GM23338 (cell line): ENCODE measurements around the gene RNFT2. TPM values are rescaled to one million over a fixed set of nuclear protein-coding genes. Genes with fewer than 3 reads are reported as not detected.

ENCODE experiments used
- ATAC-seq: fragments of 200-7000 bp; cut with Tn5 transposase; 3 replicates; pipeline ENCODE4 v1.9.1; 2020
- DNase-seq: peaks from one replicate; pipeline ENCODE4 v3.0.0-alpha.2; 2015; ENCODE audit warnings: low spot score
- H2AFZ ChIP-seq: fragments of 200-600 bp; sonication (generic); 2 replicates; pipeline ENCODE4 v1.8.0; 2016; ENCODE audit warnings: antibody characterized with exemption, mild to moderate bottlenecking, moderate library complexity
- H3F3A ChIP-seq: fragments of 200-600 bp; sonication (generic); replicated peaks from 2 replicates; pipeline ENCODE4 v1.8.0; 2017; ENCODE audit warnings: antibody characterized with exemption, mixed run types, low read depth
- H3K27ac ChIP-seq: fragments of 200-600 bp; sonication (generic); 2 replicates; pipeline ENCODE4 v1.6.1; 2016; ENCODE audit warnings: low read depth
- H3K27me3 ChIP-seq: fragments of 200-600 bp; sonication (generic); 2 replicates; pipeline ENCODE4 v1.8.0; 2016; ENCODE audit warnings: mild to moderate bottlenecking, mixed run types, moderate library complexity; ENCODE audit not compliant: insufficient read depth
- H3K36me3 ChIP-seq: fragments of 200-600 bp; sonication (generic); 2 replicates; pipeline ENCODE4 v1.8.0; 2016; ENCODE audit warnings: mild to moderate bottlenecking; ENCODE audit not compliant: insufficient read depth
- H3K4me1 ChIP-seq: fragments of 200-600 bp; sonication (generic); 2 replicates; pipeline ENCODE4 v1.8.0; 2016; ENCODE audit warnings: mild to moderate bottlenecking, moderate library complexity; ENCODE audit not compliant: insufficient read depth
- H3K4me2 ChIP-seq: fragments of 200-600 bp; sonication (generic); 2 replicates; pipeline ENCODE4 v1.7.1; 2017; ENCODE audit warnings: mixed run types
- H3K4me3 ChIP-seq: fragments of 200-600 bp; sonication (generic); 2 replicates; pipeline ENCODE4 v1.6.1; 2016; ENCODE audit warnings: mixed run types
- H3K79me2 ChIP-seq: fragments of 200-600 bp; sonication (generic); replicated peaks from 2 replicates; pipeline ENCODE4 v1.8.0; 2017; ENCODE audit warnings: mild to moderate bottlenecking; ENCODE audit not compliant: insufficient read depth
- H3K9me2 ChIP-seq: fragments of 200-600 bp; sonication (generic); 2 replicates; pipeline ENCODE4 v1.8.0; 2017; ENCODE audit not compliant: insufficient read depth
- H4K20me1 ChIP-seq: fragments of 200-600 bp; sonication (generic); replicated peaks from 2 replicates; pipeline ENCODE4 v1.8.0; 2017; ENCODE audit warnings: mild to moderate bottlenecking; ENCODE audit not compliant: insufficient read depth
- H3K27ac Mint-ChIP-seq: 2 replicates; pipeline ENCODE4 v1.8.0; 2020; ENCODE audit warnings: inconsistent platforms, mild to moderate bottlenecking, moderate library complexity, mixed read lengths
- H3K27me3 Mint-ChIP-seq: 3 replicates; pipeline ENCODE4 v1.8.0; 2022; ENCODE audit warnings: low read depth, mild to moderate bottlenecking, moderate library complexity, mixed read lengths, inconsistent platforms; ENCODE audit not compliant: insufficient read depth, poor library complexity
- H3K36me3 Mint-ChIP-seq: 3 replicates; pipeline ENCODE4 v1.8.0; 2021; ENCODE audit warnings: low read depth, mild to moderate bottlenecking, inconsistent platforms, moderate library complexity, mixed read lengths
- H3K4me1 Mint-ChIP-seq: 3 replicates; pipeline ENCODE4 v1.8.0; 2020; ENCODE audit warnings: mild to moderate bottlenecking, inconsistent platforms, mixed read lengths
- H3K4me3 Mint-ChIP-seq: 3 replicates; pipeline ENCODE4 v1.8.0; 2021; ENCODE audit warnings: moderate library complexity, mild to moderate bottlenecking, inconsistent platforms, mixed read lengths
- H3K9me3 Mint-ChIP-seq: 3 replicates; pipeline ENCODE4 v1.8.0; 2020; ENCODE audit warnings: moderate library complexity, mild to moderate bottlenecking, inconsistent platforms, mixed read lengths
- EZH2 ChIP-seq: fragments of 200-600 bp; sonication (generic); IDR thresholded peaks from one replicate; pipeline ENCODE4 v1.8.0; 2017; ENCODE audit warnings: antibody characterized with exemption, mild to moderate bottlenecking, low read depth; ENCODE audit not compliant: unreplicated experiment
- JUNB ChIP-seq: IDR thresholded peaks from one replicate; pipeline ENCODE4 v1.6.1; 2016; ENCODE audit warnings: antibody characterized with exemption; ENCODE audit not compliant: unreplicated experiment
- NANOG ChIP-seq: IDR thresholded peaks from 2 replicates; pipeline ENCODE4 v1.6.1; 2016; ENCODE audit warnings: antibody characterized with exemption, borderline replicate concordance
- POLR2AphosphoS5 ChIP-seq: IDR thresholded peaks from 2 replicates; pipeline ENCODE4 v1.6.1; 2016; ENCODE audit warnings: antibody characterized with exemption, low read depth
- ZNF114 ChIP-seq: fragments of 250-450 bp; sonication (Bioruptor Pico); IDR thresholded peaks from 2 replicates; pipeline ENCODE4 v1.5.0; 2020; ENCODE audit warnings: mild to moderate bottlenecking, moderate library complexity
- ZNF331 ChIP-seq: fragments of 250-450 bp; sonication (Bioruptor Pico); IDR thresholded peaks from 2 replicates; pipeline ENCODE4 v1.5.0; 2020; ENCODE audit warnings: low read depth, mild to moderate bottlenecking, moderate library complexity
- polyA plus RNA-seq: library from polyadenylated mRNA; unstranded; fragments of >200 nt; fragmentation: Nextera tagmentation; extraction: Ambion mirVana; gene quantifications from 2 replicates; pipeline ENCODE4 v1.2.1, GENCODE V29; 2016
- total RNA-seq: library from RNA; depleted of rRNA; stranded (reverse); fragments of >200 nt; shearing (Covaris generic); gene quantifications from 2 replicates; pipeline ENCODE4 v1.2.3, GENCODE V29; 2014
- TF ChIP-seq, protein P1 (sequence below), 2 experiments: fragments of 200-600 bp in 1 of 2; sonication (generic) in 1 of 2; conservative IDR thresholded peaks; 2 replicates each; pipeline versions ENCODE4 v1.5.1 to v1.6.1; 2016 to 2017; ENCODE audit warnings: antibody characterized with exemption in 2 of 2, low read depth in 2 of 2, mild to moderate bottlenecking in 2 of 2, moderate library complexity in 1 of 2
- TF ChIP-seq, protein P2 (sequence below): IDR thresholded peaks from 2 replicates; pipeline ENCODE4 v1.6.1; 2016; ENCODE audit warnings: antibody characterized with exemption
- TF ChIP-seq, protein P3 (sequence below): IDR thresholded peaks from one replicate; pipeline ENCODE4 v1.6.1; 2018; ENCODE audit warnings: antibody characterized with exemption; ENCODE audit not compliant: unreplicated experiment
- TF ChIP-seq, protein P4 (sequence below): fragments of 250-450 bp; sonication (Bioruptor Pico); IDR thresholded peaks from 2 replicates; pipeline ENCODE4 v1.5.0; 2020; ENCODE audit warnings: mild to moderate bottlenecking, moderate library complexity

Gene RNFT2
- total and polyA plus RNA-seq, 2 experiments from 2014 or later: 19.3 to 22.9 TPM

DNA sequence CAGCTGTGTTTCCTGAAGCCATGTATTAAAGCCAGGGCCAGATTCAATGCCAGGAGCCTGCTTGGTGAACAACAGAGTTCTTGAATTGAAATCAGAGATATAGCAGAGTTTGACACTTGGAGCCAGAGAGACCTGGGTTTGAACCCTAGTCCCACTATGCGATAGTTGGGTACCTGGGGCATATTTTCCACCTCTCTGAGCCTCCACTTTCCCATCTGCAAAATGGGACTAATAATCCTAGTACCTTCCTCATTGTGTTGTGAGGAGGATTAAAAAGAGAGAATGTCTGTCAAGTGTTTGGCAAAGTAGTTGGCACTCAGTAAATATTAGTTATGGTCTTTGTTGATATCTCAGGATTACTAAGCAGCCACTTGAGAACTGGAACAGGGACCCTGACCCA is 149.1 kb downstream of the RNFT2 start (continued):
- TF ChIP-seq, protein P1, sequence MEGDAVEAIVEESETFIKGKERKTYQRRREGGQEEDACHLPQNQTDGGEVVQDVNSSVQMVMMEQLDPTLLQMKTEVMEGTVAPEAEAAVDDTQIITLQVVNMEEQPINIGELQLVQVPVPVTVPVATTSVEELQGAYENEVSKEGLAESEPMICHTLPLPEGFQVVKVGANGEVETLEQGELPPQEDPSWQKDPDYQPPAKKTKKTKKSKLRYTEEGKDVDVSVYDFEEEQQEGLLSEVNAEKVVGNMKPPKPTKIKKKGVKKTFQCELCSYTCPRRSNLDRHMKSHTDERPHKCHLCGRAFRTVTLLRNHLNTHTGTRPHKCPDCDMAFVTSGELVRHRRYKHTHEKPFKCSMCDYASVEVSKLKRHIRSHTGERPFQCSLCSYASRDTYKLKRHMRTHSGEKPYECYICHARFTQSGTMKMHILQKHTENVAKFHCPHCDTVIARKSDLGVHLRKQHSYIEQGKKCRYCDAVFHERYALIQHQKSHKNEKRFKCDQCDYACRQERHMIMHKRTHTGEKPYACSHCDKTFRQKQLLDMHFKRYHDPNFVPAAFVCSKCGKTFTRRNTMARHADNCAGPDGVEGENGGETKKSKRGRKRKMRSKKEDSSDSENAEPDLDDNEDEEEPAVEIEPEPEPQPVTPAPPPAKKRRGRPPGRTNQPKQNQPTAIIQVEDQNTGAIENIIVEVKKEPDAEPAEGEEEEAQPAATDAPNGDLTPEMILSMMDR (conservative IDR thresholded peaks at IDR 0.05; ENCODE audit: low read depth in 2 of 2): no peak
- TF ChIP-seq EZH2: no peak
- TF ChIP-seq, protein P2, sequence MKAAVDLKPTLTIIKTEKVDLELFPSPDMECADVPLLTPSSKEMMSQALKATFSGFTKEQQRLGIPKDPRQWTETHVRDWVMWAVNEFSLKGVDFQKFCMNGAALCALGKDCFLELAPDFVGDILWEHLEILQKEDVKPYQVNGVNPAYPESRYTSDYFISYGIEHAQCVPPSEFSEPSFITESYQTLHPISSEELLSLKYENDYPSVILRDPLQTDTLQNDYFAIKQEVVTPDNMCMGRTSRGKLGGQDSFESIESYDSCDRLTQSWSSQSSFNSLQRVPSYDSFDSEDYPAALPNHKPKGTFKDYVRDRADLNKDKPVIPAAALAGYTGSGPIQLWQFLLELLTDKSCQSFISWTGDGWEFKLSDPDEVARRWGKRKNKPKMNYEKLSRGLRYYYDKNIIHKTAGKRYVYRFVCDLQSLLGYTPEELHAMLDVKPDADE: no peak

DNA sequence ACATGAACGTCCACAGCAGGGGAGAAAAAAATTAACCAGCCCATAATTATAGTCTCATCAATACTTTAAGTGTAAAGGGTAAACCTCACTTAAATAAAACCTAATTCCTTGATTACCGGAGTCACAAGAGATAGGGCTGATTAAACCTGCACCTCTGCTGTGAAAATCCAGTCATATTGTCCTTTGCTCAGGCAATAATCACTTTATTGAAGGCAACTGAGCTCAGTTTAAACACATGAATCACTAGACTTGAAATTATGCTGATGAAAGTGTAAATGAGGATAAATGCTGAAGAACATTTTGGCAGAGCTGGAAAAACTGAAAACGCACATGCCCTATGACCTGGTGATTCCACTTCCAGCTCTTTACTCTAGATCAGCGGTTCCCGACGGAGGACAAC is 149.8 kb downstream of the RNFT2 start:
- peaks cover 20% of the 10 kb centered on the region for H3K27me3 ChIP-seq
- H3K4me1 Mint-ChIP-seq: no peaks in the 10 kb centered on the region
- TF ChIP-seq, protein P2: no peak
- TF ChIP-seq ZNF331: no peak
- TF ChIP-seq NANOG: no peak
- TF ChIP-seq, protein P3, sequence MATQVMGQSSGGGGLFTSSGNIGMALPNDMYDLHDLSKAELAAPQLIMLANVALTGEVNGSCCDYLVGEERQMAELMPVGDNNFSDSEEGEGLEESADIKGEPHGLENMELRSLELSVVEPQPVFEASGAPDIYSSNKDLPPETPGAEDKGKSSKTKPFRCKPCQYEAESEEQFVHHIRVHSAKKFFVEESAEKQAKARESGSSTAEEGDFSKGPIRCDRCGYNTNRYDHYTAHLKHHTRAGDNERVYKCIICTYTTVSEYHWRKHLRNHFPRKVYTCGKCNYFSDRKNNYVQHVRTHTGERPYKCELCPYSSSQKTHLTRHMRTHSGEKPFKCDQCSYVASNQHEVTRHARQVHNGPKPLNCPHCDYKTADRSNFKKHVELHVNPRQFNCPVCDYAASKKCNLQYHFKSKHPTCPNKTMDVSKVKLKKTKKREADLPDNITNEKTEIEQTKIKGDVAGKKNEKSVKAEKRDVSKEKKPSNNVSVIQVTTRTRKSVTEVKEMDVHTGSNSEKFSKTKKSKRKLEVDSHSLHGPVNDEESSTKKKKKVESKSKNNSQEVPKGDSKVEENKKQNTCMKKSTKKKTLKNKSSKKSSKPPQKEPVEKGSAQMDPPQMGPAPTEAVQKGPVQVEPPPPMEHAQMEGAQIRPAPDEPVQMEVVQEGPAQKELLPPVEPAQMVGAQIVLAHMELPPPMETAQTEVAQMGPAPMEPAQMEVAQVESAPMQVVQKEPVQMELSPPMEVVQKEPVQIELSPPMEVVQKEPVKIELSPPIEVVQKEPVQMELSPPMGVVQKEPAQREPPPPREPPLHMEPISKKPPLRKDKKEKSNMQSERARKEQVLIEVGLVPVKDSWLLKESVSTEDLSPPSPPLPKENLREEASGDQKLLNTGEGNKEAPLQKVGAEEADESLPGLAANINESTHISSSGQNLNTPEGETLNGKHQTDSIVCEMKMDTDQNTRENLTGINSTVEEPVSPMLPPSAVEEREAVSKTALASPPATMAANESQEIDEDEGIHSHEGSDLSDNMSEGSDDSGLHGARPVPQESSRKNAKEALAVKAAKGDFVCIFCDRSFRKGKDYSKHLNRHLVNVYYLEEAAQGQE: no peak
- no peak for TF ChIP-seq ZNF114 (CRISPR knock-in tag)
- TF ChIP-seq, protein P4, sequence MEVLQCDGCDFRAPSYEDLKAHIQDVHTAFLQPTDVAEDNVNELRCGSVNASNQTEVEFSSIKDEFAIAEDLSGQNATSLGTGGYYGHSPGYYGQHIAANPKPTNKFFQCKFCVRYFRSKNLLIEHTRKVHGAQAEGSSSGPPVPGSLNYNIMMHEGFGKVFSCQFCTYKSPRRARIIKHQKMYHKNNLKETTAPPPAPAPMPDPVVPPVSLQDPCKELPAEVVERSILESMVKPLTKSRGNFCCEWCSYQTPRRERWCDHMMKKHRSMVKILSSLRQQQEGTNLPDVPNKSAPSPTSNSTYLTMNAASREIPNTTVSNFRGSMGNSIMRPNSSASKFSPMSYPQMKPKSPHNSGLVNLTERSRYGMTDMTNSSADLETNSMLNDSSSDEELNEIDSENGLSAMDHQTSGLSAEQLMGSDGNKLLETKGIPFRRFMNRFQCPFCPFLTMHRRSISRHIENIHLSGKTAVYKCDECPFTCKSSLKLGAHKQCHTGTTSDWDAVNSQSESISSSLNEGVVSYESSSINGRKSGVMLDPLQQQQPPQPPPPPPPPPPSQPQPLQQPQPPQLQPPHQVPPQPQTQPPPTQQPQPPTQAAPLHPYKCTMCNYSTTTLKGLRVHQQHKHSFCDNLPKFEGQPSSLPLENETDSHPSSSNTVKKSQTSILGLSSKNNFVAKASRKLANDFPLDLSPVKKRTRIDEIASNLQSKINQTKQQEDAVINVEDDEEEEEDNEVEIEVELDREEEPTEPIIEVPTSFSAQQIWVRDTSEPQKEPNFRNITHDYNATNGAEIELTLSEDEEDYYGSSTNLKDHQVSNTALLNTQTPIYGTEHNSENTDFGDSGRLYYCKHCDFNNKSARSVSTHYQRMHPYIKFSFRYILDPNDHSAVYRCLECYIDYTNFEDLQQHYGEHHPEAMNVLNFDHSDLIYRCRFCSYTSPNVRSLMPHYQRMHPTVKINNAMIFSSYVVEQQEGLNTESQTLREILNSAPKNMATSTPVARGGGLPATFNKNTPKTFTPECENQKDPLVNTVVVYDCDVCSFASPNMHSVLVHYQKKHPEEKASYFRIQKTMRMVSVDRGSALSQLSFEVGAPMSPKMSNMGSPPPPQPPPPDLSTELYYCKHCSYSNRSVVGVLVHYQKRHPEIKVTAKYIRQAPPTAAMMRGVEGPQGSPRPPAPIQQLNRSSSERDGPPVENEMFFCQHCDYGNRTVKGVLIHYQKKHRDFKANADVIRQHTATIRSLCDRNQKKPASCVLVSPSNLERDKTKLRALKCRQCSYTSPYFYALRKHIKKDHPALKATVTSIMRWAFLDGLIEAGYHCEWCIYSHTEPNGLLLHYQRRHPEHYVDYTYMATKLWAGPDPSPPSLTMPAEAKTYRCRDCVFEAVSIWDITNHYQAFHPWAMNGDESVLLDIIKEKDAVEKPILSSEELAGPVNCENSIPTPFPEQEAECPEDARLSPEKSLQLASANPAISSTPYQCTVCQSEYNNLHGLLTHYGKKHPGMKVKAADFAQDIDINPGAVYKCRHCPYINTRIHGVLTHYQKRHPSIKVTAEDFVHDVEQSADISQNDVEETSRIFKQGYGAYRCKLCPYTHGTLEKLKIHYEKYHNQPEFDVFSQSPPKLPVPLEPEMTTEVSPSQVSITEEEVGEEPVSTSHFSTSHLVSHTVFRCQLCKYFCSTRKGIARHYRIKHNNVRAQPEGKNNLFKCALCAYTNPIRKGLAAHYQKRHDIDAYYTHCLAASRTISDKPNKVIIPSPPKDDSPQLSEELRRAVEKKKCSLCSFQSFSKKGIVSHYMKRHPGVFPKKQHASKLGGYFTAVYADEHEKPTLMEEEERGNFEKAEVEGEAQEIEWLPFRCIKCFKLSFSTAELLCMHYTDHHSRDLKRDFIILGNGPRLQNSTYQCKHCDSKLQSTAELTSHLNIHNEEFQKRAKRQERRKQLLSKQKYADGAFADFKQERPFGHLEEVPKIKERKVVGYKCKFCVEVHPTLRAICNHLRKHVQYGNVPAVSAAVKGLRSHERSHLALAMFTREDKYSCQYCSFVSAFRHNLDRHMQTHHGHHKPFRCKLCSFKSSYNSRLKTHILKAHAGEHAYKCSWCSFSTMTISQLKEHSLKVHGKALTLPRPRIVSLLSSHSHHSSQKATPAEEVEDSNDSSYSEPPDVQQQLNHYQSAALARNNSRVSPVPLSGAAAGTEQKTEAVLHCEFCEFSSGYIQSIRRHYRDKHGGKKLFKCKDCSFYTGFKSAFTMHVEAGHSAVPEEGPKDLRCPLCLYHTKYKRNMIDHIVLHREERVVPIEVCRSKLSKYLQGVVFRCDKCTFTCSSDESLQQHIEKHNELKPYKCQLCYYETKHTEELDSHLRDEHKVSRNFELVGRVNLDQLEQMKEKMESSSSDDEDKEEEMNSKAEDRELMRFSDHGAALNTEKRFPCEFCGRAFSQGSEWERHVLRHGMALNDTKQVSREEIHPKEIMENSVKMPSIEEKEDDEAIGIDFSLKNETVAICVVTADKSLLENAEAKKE (CRISPR knock-in tag): no peak
- no peak for TF ChIP-seq EZH2
- TF ChIP-seq POLR2AphosphoS5: no peak
- TF ChIP-seq JUNB: no peak

More for the DNA sequence above, 149.8 kb downstream of the RNFT2 start:
- H3K4me1 ChIP-seq: no peaks in the 10 kb centered on the region
- H3K4me2 ChIP-seq: no peak overlapping the region
- DNase-seq (no peak), ATAC-seq (no peak)
- no peaks in the 10 kb centered on the region for H3K36me3 ChIP-seq
- peaks cover 9% of the 10 kb centered on the region for H3K27me3 Mint-ChIP-seq
- H3F3A ChIP-seq: no peaks in the 10 kb centered on the region
- H3K27ac ChIP-seq: no peak overlapping the region
- no peaks in the 10 kb centered on the region for H3K9me3 Mint-ChIP-seq
- H2AFZ ChIP-seq: no peak overlapping the region
- no peak overlapping the region for H3K27ac Mint-ChIP-seq
- no peaks in the 10 kb centered on the region for H4K20me1 ChIP-seq
- no peaks in the 10 kb centered on the region for H3K79me2 ChIP-seq
- no peak overlapping the region for H3K4me3 Mint-ChIP-seq
- H3K9me2 ChIP-seq: no peaks in the 10 kb centered on the region
- H3K36me3 Mint-ChIP-seq: no peaks in the 10 kb centered on the region
- no peak overlapping the region for H3K4me3 ChIP-seq
